NCI-H2081 treated with DMSO at 0.1 percent for 48 hours (cell line): ENCODE results near the gene TACC2.
"Not testable (repeated sequence)": the region's sequence is repeated elsewhere in the genome, so short reads cannot be mapped to it uniquely, and the experiment has no call there.

Experiments used
- DNase-seq: peaks from one replicate; lab custom pipeline; 2025; lab: John Stamatoyannopoulos, UW

TACC2 gene

GRCh38 chr10:122089311-122090017 is 100.5 kb downstream of the TACC2 start:
- no peak for DNase-seq

GRCh38 chr10:122091722-122092121 is 102.8 kb downstream of the TACC2 start:
- DNase-seq = no peak

- no peak for DNase-seq
These were observed 104.1 kb downstream of the TACC2 start for GRCh38 chr10:122093076-122093475.

GRCh38 chr10:122096181-122096580 is 107.2 kb downstream of the TACC2 start:
- not testable (repeated sequence) for DNase-seq

- DNase-seq = no peak
These were observed 107.7 kb downstream of the TACC2 start for GRCh38 chr10:122096705-122097104.

- no peak for DNase-seq
These were observed 109.0 kb downstream of the TACC2 start for GRCh38 chr10:122097935-122098334.

- no peak for DNase-seq
These were observed 110.0 kb downstream of the TACC2 start for GRCh38 chr10:122098924-122099323.

- no peak for DNase-seq
These were observed 110.6 kb downstream of the TACC2 start for GRCh38 chr10:122099562-122099961.

- DNase-seq = no peak
These were observed 113.3 kb downstream of the TACC2 start for GRCh38 chr10:122102146-122102868.

- DNase-seq = no peak
These were observed 114.0 kb downstream of the TACC2 start for GRCh38 chr10:122102869-122103525.

- DNase-seq = no peak
These were observed 114.6 kb downstream of the TACC2 start for GRCh38 chr10:122103592-122103991.

GRCh38 chr10:122108786-122109185 is 119.8 kb downstream of the TACC2 start:
- not testable (repeated sequence) for DNase-seq

GRCh38 chr10:122112021-122112616 is 123.2 kb downstream of the TACC2 start:
- DNase-seq = no peak

- DNase-seq = no peak
These were observed 123.7 kb downstream of the TACC2 start for GRCh38 chr10:122112625-122113160.

- no peak for DNase-seq
These were observed 124.4 kb downstream of the TACC2 start for GRCh38 chr10:122113161-122113944.

- no peak for DNase-seq
These were observed 125.2 kb downstream of the TACC2 start for GRCh38 chr10:122113945-122114747.

- no peak for DNase-seq
These were observed 126.9 kb downstream of the TACC2 start for GRCh38 chr10:122115874-122116273.

- DNase-seq = no peak
These were observed 127.4 kb downstream of the TACC2 start for GRCh38 chr10:122116331-122116730.

- no peak for DNase-seq
These were observed 128.5 kb downstream of the TACC2 start for GRCh38 chr10:122117475-122117874.

- DNase-seq = no peak
These were observed 131.2 kb downstream of the TACC2 start for GRCh38 chr10:122120008-122120744.
